GM12878 (cell line): ENCODE measurements around the gene RCC1. TPM values are rescaled to one million over a fixed set of nuclear protein-coding genes. Genes with fewer than 3 reads are reported as not detected.

ENCODE experiments used
- ATAC-seq: fragments of 200-7000 bp; cut with Tn5 transposase; 3 replicates; pipeline ENCODE4 v1.9.1; 2020; ENCODE audit warnings: mild to moderate bottlenecking, moderate library complexity
- BruUV-seq: library from RNA; stranded (reverse); fragments of 400-500 nt; replicated peaks from 2 replicates; lab custom pipeline; 2021; lab: Mats Ljungman, UMichigan
- CTCF ChIA-PET: fragments of 300-600 bp; sonication (Branson Sonifier 250); formaldehyde crosslinking; extraction: SDS; loops from one replicate; lab custom pipeline; 2021; ENCODE audit warnings: inconsistent platforms; lab: Yijun Ruan, JAX
- POLR2A ChIA-PET: fragments of 350-600 bp; formaldehyde crosslinking; extraction: SDS; loops from one replicate; lab custom pipeline; 2021; ENCODE audit warnings: inconsistent platforms; lab: Charles Lee
- RAD21 ChIA-PET: fragments of 300-600 bp; sonication (Branson Sonifier 250); formaldehyde crosslinking; loops from one replicate; lab custom pipeline; 2023; ENCODE audit warnings: antibody characterized with exemption; ENCODE audit not compliant: unreplicated experiment; lab: Charles Lee
- SMC1A ChIA-PET: fragments of 300-600 bp; sonication (Branson Sonifier 250); formaldehyde crosslinking; loops from one replicate; lab custom pipeline; 2023; ENCODE audit not compliant: unreplicated experiment, uncharacterized antibody; lab: Charles Lee
- DNase-seq: peaks from one replicate; pipeline ENCODE4 v3.0.0-alpha.2; 2011; ENCODE audit warnings: low read depth, low spot score
- FAIRE-seq: peaks from 3 replicates; lab custom pipeline; 2011; peaks lifted over from hg19 to GRCh38; lab: Jason Lieb, UNC
- H2AFZ ChIP-seq: 2 replicates; pipeline ENCODE4 v1.6.0; 2011; ENCODE audit warnings: low read depth, low read length, control low read depth; ENCODE audit not compliant: control insufficient read depth
- H3K27ac ChIP-seq: 2 replicates; pipeline ENCODE4 v1.5.1; 2011; ENCODE audit warnings: control low read depth; ENCODE audit not compliant: control insufficient read depth, insufficient read depth
- H3K27me3 ChIP-seq, 2 experiments: replicated peaks in 1 of 2; 2 replicates each; pipeline versions ENCODE4 v1.6.0 to v1.6.1; 2011; ENCODE audit warnings: low read length in 1 of 2; ENCODE audit not compliant: control insufficient read depth in 2 of 2, insufficient read depth in 2 of 2
- H3K36me3 ChIP-seq, 2 experiments: 2 replicates each; pipeline ENCODE4 v1.5.1; 2011; ENCODE audit warnings: low read length in 1 of 2; ENCODE audit not compliant: control insufficient read depth in 2 of 2, insufficient read depth in 2 of 2
- H3K4me1 ChIP-seq: 2 replicates; pipeline ENCODE4 v1.6.1; 2011; ENCODE audit warnings: mild to moderate bottlenecking, low read length, moderate library complexity, mixed read lengths; ENCODE audit not compliant: control insufficient read depth, insufficient read depth
- H3K4me2 ChIP-seq: 2 replicates; pipeline ENCODE4 v1.6.0; 2011; ENCODE audit warnings: control low read depth; ENCODE audit not compliant: control insufficient read depth, insufficient read depth
- H3K4me3 ChIP-seq: fragments of 200-600 bp; sonication (generic); 2 replicates; pipeline ENCODE4 v1.5.1; 2016
- H3K79me2 ChIP-seq: 2 replicates; pipeline ENCODE4 v1.6.0; 2011; ENCODE audit warnings: low read length; ENCODE audit not compliant: control insufficient read depth, insufficient read depth
- H3K9ac ChIP-seq: 2 replicates; pipeline ENCODE4 v1.8.0; 2011; ENCODE audit warnings: low read length, control low read depth, mixed read lengths; ENCODE audit not compliant: control insufficient read depth, insufficient read depth
- H3K9me3 ChIP-seq: replicated peaks from 3 replicates; pipeline ENCODE4 v1.5.1; 2011; ENCODE audit warnings: mild to moderate bottlenecking, low read length; ENCODE audit not compliant: control insufficient read depth, insufficient read depth
- H4K20me1 ChIP-seq: 2 replicates; pipeline ENCODE4 v1.6.0; 2011; ENCODE audit not compliant: control insufficient read depth, insufficient read depth
- BACH1 ChIP-seq: fragments of 450-650 bp; IDR thresholded peaks from 2 replicates; pipeline ENCODE4 v1.6.1; 2017; ENCODE audit warnings: mild to moderate bottlenecking, borderline replicate concordance
- CBFB ChIP-seq: IDR thresholded peaks from 2 replicates; pipeline ENCODE4 v1.6.1; 2016; ENCODE audit warnings: antibody characterized with exemption, low read depth
- E2F8 ChIP-seq: fragments of 450-650 bp; IDR thresholded peaks from 2 replicates; pipeline ENCODE4 v1.6.1; 2018; ENCODE audit warnings: mild to moderate bottlenecking, low read depth, moderate library complexity; ENCODE audit not compliant: partially characterized antibody
- EED ChIP-seq: sonication (generic); IDR thresholded peaks from 2 replicates; pipeline ENCODE4 v1.6.1; 2016; ENCODE audit warnings: antibody characterized with exemption, low read depth
- EGR1 ChIP-seq, 2 experiments: IDR thresholded peaks; 1 replicate in 1 of 2; 2 replicates in 1 of 2; pipeline ENCODE4 v1.6.1; 2011 to 2012; ENCODE audit warnings: low read depth in 2 of 2, low read length in 2 of 2, borderline replicate concordance in 1 of 2, mild to moderate bottlenecking in 1 of 2, moderate library complexity in 1 of 2
- HDAC6 ChIP-seq: fragments of 200-600 bp; sonication (generic); IDR thresholded peaks from one replicate; pipeline ENCODE4 v1.8.0; 2017; ENCODE audit warnings: antibody characterized with exemption; ENCODE audit not compliant: unreplicated experiment
- IKZF2 ChIP-seq, 2 experiments: fragments of 450-650 bp; IDR thresholded peaks; 2 replicates each; pipeline ENCODE4 v1.6.1; 2017; ENCODE audit warnings: mild to moderate bottlenecking in 2 of 2, moderate library complexity in 2 of 2
- IRF3 ChIP-seq: fragments of 450-650 bp; IDR thresholded peaks from 2 replicates; pipeline ENCODE4 v1.6.1; 2014; ENCODE audit warnings: mild to moderate bottlenecking
- NFXL1 ChIP-seq: fragments of 450-650 bp; IDR thresholded peaks from 2 replicates; pipeline ENCODE4 v1.6.1; 2017; ENCODE audit warnings: antibody characterized with exemption, mild to moderate bottlenecking, borderline replicate concordance
- NRF1 ChIP-seq: conservative IDR thresholded peaks from 2 replicates; pipeline ENCODE4 v1.6.1; 2011; ENCODE audit warnings: mild to moderate bottlenecking, low read depth, low read length, improper control_type of control experiment
- PML ChIP-seq: IDR thresholded peaks from 2 replicates; pipeline ENCODE4 v1.6.1; 2012; ENCODE audit warnings: low read length, inconsistent platforms
- SIX5 ChIP-seq: IDR thresholded peaks from 2 replicates; pipeline ENCODE4 v1.6.1; 2011; ENCODE audit warnings: mild to moderate bottlenecking, low read depth, low read length, moderate library complexity; ENCODE audit not compliant: severe bottlenecking
- SREBF2 ChIP-seq: IDR thresholded peaks from 2 replicates; pipeline ENCODE4 v1.6.1; 2012; ENCODE audit warnings: mild to moderate bottlenecking, low read length
- TAF1 ChIP-seq: IDR thresholded peaks from 2 replicates; pipeline ENCODE4 v1.6.1; 2011; ENCODE audit warnings: mild to moderate bottlenecking, low read depth, low read length, borderline replicate concordance
- WGBS: methylation state at CpG from one replicate; pipeline ENCODE4 v1.1.6; 2016; ENCODE audit warnings: low lambda C conversion rate; ENCODE audit not compliant: insufficient replicate concordance, insufficient coverage; ENCODE audit errors: missing lambda C conversion rate; 5-methylcytosine and 5-hydroxymethylcytosine counted together
- in situ Hi-C: fragments of 300-500 bp; cut with MboI; formaldehyde crosslinking; loops from 9 replicates; pipeline ENCODE4 v1.14.3; 2018; ENCODE audit warnings: mixed read lengths
- intact Hi-C: fragments of 100-400 bp; cut with micrococcal nuclease; formaldehyde crosslinking; loops from one replicate; pipeline ENCODE4 v1.14.2; 2022; ENCODE audit not compliant: unreplicated experiment
- polyA plus RNA-seq, 11 experiments: library from polyadenylated mRNA; depleted of rRNA in 4 of 11; unstranded in 6 of 11; stranded (reverse) in 5 of 11; fragments of >200 nt; fragmentation: Nextera tagmentation in 4 of 11; fragmentation: Illumina TruSeq in 1 of 11; extraction: Ambion mirVana in 4 of 11; extraction: Trizol in 1 of 11; gene quantifications; 1 replicate in 1 of 11; 2 replicates in 10 of 11; pipeline versions ENCODE4 v1.2.1 to v1.2.3, GENCODE V29; 2011 to 2016; ENCODE audit warnings: inconsistent platforms in 2 of 11, missing spikeins in 2 of 11, low read depth in 1 of 11
- total RNA-seq, 4 experiments: library from RNA; depleted of rRNA in 3 of 4; stranded (reverse); fragments of >200 nt in 3 of 4; fragmentation: Illumina TruSeq in 1 of 4; extraction: Trizol in 1 of 4; gene quantifications; 2 replicates each; pipeline versions ENCODE4 v1.2.1 to v1.2.3, GENCODE V29; 2013 to 2021
- TF ChIP-seq, protein P1 (sequence below), 3 experiments: IDR thresholded peaks in 2 of 3; conservative IDR thresholded peaks in 1 of 3; 2 replicates each; pipeline ENCODE4 v1.5.1; 2011; ENCODE audit warnings: low read depth in 3 of 3, low read length in 3 of 3, mild to moderate bottlenecking in 3 of 3, control low read depth in 2 of 3, moderate library complexity in 2 of 3, inconsistent platforms in 1 of 3, mixed read lengths in 1 of 3; ENCODE audit not compliant: control insufficient read depth in 2 of 3, insufficient read depth in 1 of 3; ENCODE audit errors: extremely low read depth in 1 of 3
- TF ChIP-seq, protein P2 (sequence below): fragments of 450-650 bp; IDR thresholded peaks from 2 replicates; pipeline ENCODE4 v1.6.1; 2017; ENCODE audit warnings: antibody characterized with exemption, mild to moderate bottlenecking, moderate library complexity

The RCC1 gene
- total and polyA plus RNA-seq, 10 of the 15 experiments (the other 5 are each of a cell fraction or from before 2014, with no cell fraction given), result 8.3 to 99.4 (median 74.6) TPM

GRCh38 chr1:28508435-28508754, 2.6 kb downstream of the RCC1 start:
- no peak for ATAC-seq
- H3K4me1 ChIP-seq, result peaks cover 10% of the 10 kb centered on the region
- no peak for TF ChIP-seq IKZF2 (IDR thresholded peaks at IDR 0.05)
- TF ChIP-seq IRF3, result no peak
- no peak for TF ChIP-seq NRF1
- no peak for TF ChIP-seq EED
- TF ChIP-seq HDAC6, result no peak
- no peak for TF ChIP-seq TAF1
- TF ChIP-seq PML, result 0 out of 2 replicates have a peak, but pooled peaks have one; percentile 17
- TF ChIP-seq, protein P1, sequence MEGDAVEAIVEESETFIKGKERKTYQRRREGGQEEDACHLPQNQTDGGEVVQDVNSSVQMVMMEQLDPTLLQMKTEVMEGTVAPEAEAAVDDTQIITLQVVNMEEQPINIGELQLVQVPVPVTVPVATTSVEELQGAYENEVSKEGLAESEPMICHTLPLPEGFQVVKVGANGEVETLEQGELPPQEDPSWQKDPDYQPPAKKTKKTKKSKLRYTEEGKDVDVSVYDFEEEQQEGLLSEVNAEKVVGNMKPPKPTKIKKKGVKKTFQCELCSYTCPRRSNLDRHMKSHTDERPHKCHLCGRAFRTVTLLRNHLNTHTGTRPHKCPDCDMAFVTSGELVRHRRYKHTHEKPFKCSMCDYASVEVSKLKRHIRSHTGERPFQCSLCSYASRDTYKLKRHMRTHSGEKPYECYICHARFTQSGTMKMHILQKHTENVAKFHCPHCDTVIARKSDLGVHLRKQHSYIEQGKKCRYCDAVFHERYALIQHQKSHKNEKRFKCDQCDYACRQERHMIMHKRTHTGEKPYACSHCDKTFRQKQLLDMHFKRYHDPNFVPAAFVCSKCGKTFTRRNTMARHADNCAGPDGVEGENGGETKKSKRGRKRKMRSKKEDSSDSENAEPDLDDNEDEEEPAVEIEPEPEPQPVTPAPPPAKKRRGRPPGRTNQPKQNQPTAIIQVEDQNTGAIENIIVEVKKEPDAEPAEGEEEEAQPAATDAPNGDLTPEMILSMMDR (IDR thresholded peaks at IDR 0.05 in 2 of 3, conservative IDR thresholded peaks at IDR 0.05 in 1 of 3; ENCODE audit: control insufficient read depth in 2 of 3, extremely low read depth in 1 of 3, insufficient read depth in 1 of 3, low read depth in 3 of 3, low read length in 3 of 3), result no peak
- peak; percentile 5; the same call in 1 of the 2 replicates for TF ChIP-seq CBFB
- no peak for TF ChIP-seq E2F8
- TF ChIP-seq SREBF2, result no peak
- peak; percentile 46; the same call in 1 of the 2 replicates for TF ChIP-seq BACH1
- TF ChIP-seq, protein P2, sequence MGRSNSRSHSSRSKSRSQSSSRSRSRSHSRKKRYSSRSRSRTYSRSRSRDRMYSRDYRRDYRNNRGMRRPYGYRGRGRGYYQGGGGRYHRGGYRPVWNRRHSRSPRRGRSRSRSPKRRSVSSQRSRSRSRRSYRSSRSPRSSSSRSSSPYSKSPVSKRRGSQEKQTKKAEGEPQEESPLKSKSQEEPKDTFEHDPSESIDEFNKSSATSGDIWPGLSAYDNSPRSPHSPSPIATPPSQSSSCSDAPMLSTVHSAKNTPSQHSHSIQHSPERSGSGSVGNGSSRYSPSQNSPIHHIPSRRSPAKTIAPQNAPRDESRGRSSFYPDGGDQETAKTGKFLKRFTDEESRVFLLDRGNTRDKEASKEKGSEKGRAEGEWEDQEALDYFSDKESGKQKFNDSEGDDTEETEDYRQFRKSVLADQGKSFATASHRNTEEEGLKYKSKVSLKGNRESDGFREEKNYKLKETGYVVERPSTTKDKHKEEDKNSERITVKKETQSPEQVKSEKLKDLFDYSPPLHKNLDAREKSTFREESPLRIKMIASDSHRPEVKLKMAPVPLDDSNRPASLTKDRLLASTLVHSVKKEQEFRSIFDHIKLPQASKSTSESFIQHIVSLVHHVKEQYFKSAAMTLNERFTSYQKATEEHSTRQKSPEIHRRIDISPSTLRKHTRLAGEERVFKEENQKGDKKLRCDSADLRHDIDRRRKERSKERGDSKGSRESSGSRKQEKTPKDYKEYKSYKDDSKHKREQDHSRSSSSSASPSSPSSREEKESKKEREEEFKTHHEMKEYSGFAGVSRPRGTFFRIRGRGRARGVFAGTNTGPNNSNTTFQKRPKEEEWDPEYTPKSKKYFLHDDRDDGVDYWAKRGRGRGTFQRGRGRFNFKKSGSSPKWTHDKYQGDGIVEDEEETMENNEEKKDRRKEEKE, result no peak
- no peak for TF ChIP-seq NFXL1
- TF ChIP-seq EGR1 (IDR thresholded peaks at IDR 0.05; ENCODE audit: borderline replicate concordance in 1 of 2, low read depth in 2 of 2, low read length in 2 of 2), result no peak
- no peak for TF ChIP-seq SIX5

More at GRCh38 chr1:28508435-28508754, 2.6 kb downstream of the RCC1 start:
- POLR2A ChIA-PET, result interaction anchor here (0.6 to 8.7 kb wide), 9 partner anchors 9 to 263 kb away, joined by 3 to 81 read pairs (median 6); partner anchors contain the start of gene YTHDF2
- intact Hi-C loops, result no loop called here
- H3K9ac ChIP-seq, result peak overlapping the region; percentile 100
- BruUV-seq, result no TSS peak
- peaks cover 58% of the 10 kb centered on the region for H3K79me2 ChIP-seq
- DNase-seq, result no peak
- in situ Hi-C loops, result no loop called here
- peak overlapping the region; percentile 94 for H3K4me2 ChIP-seq
- no peak for FAIRE-seq
- WGBS, result 1% methylated on average over 5 of the region's 5 CpGs
- SMC1A ChIA-PET, result interaction anchor here (0.7 to 4.0 kb wide), 10 partner anchors 10 to 260 kb away, joined by 3 to 28 read pairs (median 4); no protein-coding TSS in a partner anchor
- RAD21 ChIA-PET, result interaction anchor here (0.7 to 3.8 kb wide), 4 partner anchors 92 to 137 kb away, joined by 3 to 16 read pairs (median 4); no protein-coding TSS in a partner anchor
- H3K27me3 ChIP-seq, result no peaks in the 10 kb centered on the region
- CTCF ChIA-PET, result interaction anchor here (0.6 to 8.9 kb wide), 8 partner anchors 8 to 259 kb away, joined by 3 to 58 read pairs (median 4); partner anchors contain the start of gene TAF12
- peaks cover 19 to 33% of the 10 kb centered on the region in 2 experiments for H3K36me3 ChIP-seq
- peaks cover 5% of the 10 kb centered on the region for H4K20me1 ChIP-seq
- no peak overlapping the region for H2AFZ ChIP-seq
- peak overlapping the region; percentile 94 for H3K27ac ChIP-seq
- no peaks in the 10 kb centered on the region; the same call in 2 of the 3 replicates for H3K9me3 ChIP-seq
- H3K4me3 ChIP-seq, result peak overlapping the region; percentile 84
